ENCODE data around the gene PEX11G.

PEX11G gene

DNA sequence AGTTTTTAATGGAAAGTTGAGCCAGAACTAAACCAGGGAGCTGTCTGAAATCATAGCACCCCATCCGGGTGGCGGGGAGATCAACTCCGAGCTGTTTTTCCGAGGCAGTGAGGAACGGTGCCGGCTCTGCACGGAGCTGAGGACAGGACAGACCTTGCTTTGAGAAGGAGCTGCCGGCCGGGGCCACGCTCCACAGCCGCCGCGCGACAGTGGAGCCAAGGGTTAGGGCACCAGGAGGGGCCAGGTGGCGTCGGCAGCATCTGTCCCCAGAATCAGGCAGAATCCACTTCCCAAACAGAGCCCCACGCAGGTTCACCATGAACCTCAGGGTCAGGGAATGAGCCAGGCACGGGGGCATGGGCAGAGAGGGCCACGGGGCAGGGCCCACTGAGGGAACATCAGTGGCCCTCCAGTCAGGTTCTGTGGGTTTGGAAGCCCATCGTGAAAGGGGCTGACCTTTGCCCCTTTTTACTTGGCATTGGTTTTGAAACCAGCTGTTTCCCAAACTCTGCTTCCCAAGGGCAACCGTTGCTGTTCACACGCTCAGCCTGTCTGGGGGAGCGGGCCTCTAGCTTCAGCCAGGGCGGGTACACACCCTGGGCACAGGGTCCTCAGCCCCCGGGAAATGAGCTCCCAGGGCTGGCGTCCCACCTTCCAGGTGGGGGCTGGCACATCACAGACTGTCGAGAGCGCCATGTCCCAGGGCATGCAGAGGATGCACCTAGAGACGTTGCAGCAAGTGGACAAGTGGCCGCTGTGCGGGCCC, 18.1 kb downstream of the PEX11G start:
- Histone ChIP-seq H3K9me3 (ENCODE audit: insufficient read depth, low read depth, low read length) (no peaks in the 10 kb centered on the region), H3K27ac (ENCODE audit: low read length) (no peak overlapping the region), H3K36me3 (ENCODE audit: insufficient read depth, low read depth, low read length) (peaks cover 16% of the 10 kb centered on the region), H3K27me3 (ENCODE audit: insufficient read depth, low read length) (no peaks in the 10 kb centered on the region), H3K4me3 (ENCODE audit: low read length) (no peak overlapping the region), H3K4me1 (ENCODE audit: insufficient read depth, low read length) (no peaks in the 10 kb centered on the region), H3K9ac (ENCODE audit: low read depth, low read length) (no peak overlapping the region)

DNA sequence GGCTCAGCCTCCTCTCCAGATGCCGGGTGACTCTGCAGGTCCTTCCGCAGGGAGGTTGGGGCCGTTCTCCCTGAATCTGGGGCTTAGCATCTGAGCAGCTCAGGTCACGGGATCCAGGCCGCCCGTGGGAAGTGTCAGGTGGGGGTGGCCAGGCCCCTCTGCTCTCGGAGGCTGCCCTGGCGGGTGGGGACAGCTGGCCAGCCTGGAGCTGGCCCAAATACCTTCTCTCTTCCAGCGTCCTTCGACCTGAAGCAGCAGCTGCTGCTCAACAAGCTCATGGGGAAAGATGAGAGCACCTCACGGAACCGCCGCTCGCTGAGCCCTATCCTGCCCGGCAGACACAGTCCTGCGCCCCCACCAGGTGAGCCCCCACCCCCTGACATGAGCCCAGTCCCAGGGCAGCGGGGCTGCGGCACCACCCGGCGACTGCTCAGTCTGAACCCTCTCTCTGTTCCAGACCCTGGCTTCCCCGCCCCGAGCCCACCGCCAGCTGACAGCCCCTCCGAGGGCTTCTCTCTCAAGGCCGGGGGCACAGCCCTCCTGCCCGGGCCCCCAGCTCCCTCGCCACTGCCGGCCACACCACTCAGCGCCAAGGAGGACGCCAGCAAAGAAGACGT, 19.1 kb downstream of the PEX11G start:
- no peak overlapping the region for H3K9ac ChIP-seq (ENCODE audit: low read depth, low read length)
- peaks cover 16% of the 10 kb centered on the region for H3K36me3 ChIP-seq (ENCODE audit: insufficient read depth, low read depth, low read length)
- H3K4me1 ChIP-seq (ENCODE audit: insufficient read depth, low read length), result no peaks in the 10 kb centered on the region
- no peak overlapping the region for H3K27ac ChIP-seq (ENCODE audit: low read length)
- H3K9me3 ChIP-seq (ENCODE audit: insufficient read depth, low read depth, low read length), result no peaks in the 10 kb centered on the region
- no peak overlapping the region for H3K4me3 ChIP-seq (ENCODE audit: low read length)
- no peaks in the 10 kb centered on the region for H3K27me3 ChIP-seq (ENCODE audit: insufficient read depth, low read length)

DNA sequence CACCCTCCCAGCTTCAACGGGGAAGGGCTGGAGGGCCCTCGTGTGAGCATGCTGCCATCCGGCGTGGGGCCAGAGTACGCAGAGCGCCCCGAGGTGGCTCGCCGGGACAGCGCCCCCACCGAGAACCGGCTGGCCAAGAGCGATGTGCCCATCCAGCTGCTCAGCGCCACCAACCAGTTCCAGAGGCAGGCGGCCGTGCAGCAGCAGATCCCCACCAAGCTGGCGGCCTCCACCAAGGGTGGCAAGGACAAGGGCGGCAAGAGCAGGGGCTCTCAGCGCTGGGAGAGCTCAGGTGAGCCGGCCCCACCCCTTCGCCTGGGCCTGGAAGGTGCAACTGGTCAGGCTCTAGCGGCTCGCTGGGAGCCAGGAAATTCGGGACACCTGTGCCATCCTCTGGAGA, 20.0 kb downstream of the PEX11G start:
- no peaks in the 10 kb centered on the region for H3K4me1 ChIP-seq (ENCODE audit: insufficient read depth, low read length)
- no peak overlapping the region for H3K4me3 ChIP-seq (ENCODE audit: low read length)
- H3K36me3 ChIP-seq (ENCODE audit: insufficient read depth, low read depth, low read length), result peaks cover 22% of the 10 kb centered on the region
- no peak overlapping the region for H3K27ac ChIP-seq (ENCODE audit: low read length)
- no peaks in the 10 kb centered on the region for H3K9me3 ChIP-seq (ENCODE audit: insufficient read depth, low read depth, low read length)
- H3K27me3 ChIP-seq (ENCODE audit: insufficient read depth, low read length), result no peaks in the 10 kb centered on the region
- H3K9ac ChIP-seq (ENCODE audit: low read depth, low read length), result no peak overlapping the region

DNA sequence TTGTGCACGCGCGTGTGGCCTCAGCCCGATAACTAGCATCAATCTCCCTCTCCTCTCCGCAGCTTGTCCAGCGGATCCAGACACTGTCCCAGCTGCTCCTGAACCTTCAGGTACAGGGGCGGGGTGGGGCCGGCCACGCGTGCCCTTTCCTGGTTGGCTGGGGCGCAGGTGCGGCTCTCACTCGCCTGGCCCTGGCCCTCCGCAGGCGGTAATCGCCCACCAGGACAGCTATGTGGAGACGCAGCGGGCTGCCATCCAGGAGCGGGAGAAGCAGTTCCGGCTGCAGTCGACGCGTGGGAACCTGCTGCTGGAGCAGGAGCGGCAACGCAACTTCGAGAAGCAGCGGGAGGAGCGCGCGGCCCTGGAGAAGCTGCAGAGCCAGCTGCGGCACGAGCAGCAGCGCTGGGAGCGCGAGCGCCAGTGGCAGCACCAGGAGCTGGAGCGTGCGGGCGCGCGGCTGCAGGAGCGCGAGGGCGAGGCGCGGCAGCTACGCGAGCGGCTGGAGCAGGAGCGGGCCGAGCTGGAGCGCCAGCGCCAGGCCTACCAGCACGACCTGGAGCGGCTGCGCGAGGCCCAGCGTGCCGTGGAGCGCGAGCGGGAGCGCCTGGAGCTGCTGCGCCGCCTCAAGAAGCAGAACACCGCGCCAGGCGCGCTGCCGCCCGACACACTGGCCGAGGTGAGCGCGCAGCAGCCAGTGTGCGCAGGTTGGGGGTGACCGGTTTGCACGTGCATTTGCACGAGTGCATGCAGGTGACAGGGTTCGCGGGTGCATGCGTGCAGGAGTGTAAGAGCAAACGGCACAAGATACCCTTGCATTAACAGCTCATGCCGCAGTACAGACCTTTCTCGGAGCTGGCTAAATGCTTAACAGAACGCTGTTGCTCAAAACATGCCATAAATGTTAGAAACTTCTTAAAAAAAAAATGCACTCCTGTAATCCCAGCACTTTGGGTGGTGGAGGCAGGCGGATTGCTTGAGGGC, 21.5 kb downstream of the PEX11G start:
- Histone ChIP-seq H3K36me3 (ENCODE audit: insufficient read depth, low read depth, low read length) (peaks cover 33% of the 10 kb centered on the region), H3K9ac (ENCODE audit: low read depth, low read length) (no peak overlapping the region), H3K4me3 (ENCODE audit: low read length) (no peak overlapping the region), H3K27me3 (ENCODE audit: insufficient read depth, low read length) (no peaks in the 10 kb centered on the region), H3K27ac (ENCODE audit: low read length) (no peak overlapping the region), H3K9me3 (ENCODE audit: insufficient read depth, low read depth, low read length) (no peaks in the 10 kb centered on the region), H3K4me1 (ENCODE audit: insufficient read depth, low read length) (no peaks in the 10 kb centered on the region)

DNA sequence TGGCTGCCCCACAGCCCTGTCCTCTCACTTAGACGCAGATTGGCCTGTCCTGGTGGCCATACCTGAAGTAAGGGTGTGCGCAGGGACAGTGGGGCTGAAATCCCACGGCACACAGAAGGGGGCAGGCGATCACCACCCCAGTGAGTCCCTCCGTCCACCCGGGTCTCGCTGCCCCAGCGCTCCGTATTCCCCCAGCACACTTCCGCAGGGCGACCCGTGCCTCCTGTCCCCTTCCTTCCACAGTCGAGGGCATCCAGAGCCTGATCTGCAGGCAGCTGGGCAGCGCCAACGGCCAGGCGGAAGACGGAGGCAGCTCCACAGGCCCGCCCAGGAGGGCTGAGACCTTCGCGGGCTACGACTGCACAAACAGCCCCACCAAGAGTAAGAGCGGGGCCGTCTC, 25.3 kb downstream of the PEX11G start:
- Histone ChIP-seq H3K9me3 (ENCODE audit: insufficient read depth, low read depth, low read length) (no peaks in the 10 kb centered on the region), H3K4me1 (ENCODE audit: insufficient read depth, low read length) (no peaks in the 10 kb centered on the region), H3K4me3 (ENCODE audit: low read length) (no peak overlapping the region), H3K27ac (ENCODE audit: low read length) (no peak overlapping the region), H3K9ac (ENCODE audit: low read depth, low read length) (no peak overlapping the region), H3K36me3 (ENCODE audit: insufficient read depth, low read depth, low read length) (peaks cover 48% of the 10 kb centered on the region), H3K27me3 (ENCODE audit: insufficient read depth, low read length) (no peaks in the 10 kb centered on the region)

DNA sequence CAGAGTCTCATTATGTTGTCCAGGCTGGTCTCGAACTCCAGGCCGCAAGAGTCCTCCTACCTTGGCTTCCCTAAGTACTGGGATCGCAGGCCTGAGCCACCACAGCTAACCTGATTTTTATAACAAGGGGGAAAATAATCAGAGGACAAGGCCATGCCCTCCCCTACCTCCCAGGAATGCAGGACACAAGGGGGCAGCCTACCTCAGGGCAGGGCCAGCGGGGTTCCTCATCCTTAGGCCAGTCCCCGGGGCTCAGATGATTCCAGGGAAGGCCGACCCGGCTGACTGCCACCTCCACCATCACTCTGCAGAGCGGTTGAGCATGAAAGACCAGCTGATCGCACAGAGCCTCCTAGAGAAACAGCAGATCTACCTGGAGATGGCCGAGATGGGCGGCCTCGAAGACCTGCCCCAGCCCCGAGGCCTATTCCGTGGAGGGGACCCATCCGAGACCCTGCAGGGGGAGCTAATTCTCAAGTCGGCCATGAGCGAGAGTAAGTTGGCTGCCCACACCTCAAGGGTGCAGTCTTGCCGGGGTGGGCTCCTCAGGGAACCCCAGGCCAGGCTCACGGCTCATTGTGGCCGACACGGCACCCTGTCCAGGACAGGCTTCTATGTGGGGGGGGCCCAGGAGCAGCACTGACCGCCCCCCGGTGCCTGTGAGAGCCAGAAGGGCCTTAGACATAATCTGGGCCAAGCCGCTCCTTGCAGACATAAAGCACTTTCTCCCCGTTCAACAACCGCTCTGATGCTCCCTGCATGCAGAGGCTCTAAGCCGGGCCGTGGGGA, 26.8 kb downstream of the PEX11G start:
- H3K9ac ChIP-seq (ENCODE audit: low read depth, low read length), result no peak overlapping the region
- H3K36me3 ChIP-seq (ENCODE audit: insufficient read depth, low read depth, low read length), result peaks cover 50% of the 10 kb centered on the region
- no peaks in the 10 kb centered on the region for H3K9me3 ChIP-seq (ENCODE audit: insufficient read depth, low read depth, low read length)
- no peaks in the 10 kb centered on the region for H3K27me3 ChIP-seq (ENCODE audit: insufficient read depth, low read length)
- H3K4me1 ChIP-seq (ENCODE audit: insufficient read depth, low read length), result no peaks in the 10 kb centered on the region
- H3K27ac ChIP-seq (ENCODE audit: low read length), result no peak overlapping the region
- no peak overlapping the region for H3K4me3 ChIP-seq (ENCODE audit: low read length)

DNA sequence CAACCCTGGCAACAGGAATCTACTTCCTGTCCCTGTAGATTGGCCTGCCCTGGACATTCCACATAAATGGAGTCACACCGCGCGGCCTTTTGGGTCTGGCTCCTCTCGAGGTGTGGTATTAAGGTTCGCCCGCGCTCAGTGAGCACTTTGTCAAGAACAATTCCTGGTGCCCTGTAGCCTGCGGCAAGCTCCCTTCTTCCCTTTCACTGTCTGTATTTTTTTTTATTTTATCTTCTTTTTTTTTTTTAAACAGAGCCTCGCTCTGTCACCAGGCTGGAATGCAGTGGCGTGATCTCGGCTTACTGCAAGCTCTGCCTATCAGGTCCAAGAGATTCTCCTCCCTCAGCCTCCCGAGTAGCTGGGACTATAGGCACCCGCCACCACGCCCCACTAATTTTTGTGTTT, 28.3 kb downstream of the PEX11G start:
- Histone ChIP-seq H3K36me3 (ENCODE audit: insufficient read depth, low read depth, low read length) (peaks cover 65% of the 10 kb centered on the region), H3K9ac (ENCODE audit: low read depth, low read length) (no peak overlapping the region), H3K9me3 (ENCODE audit: insufficient read depth, low read depth, low read length) (no peaks in the 10 kb centered on the region), H3K4me1 (ENCODE audit: insufficient read depth, low read length) (no peaks in the 10 kb centered on the region), H3K4me3 (ENCODE audit: low read length) (no peak overlapping the region), H3K27me3 (ENCODE audit: insufficient read depth, low read length) (no peaks in the 10 kb centered on the region), H3K27ac (ENCODE audit: low read length) (no peak overlapping the region)

DNA sequence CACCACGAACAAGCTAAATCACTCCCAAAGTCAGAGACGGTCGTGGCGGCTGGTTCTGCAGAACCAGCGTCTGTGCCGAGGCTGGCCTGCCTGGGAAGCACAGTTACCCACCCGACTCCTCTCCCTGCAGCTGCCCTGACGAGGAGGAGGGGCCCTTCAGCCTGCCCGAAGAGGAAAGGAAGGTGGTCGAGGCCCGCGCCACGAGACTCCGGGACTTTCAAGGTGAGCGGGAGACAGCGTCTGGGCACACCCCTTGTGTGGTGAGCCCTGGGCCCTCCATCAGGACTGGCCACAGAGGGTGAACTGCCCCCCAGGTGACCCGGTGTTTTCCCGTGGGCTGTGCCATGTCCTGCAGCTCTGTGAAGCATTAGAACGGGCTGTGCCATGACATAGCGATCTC, 29.1 kb downstream of the PEX11G start:
- Histone ChIP-seq H3K4me1 (ENCODE audit: insufficient read depth, low read length) (no peaks in the 10 kb centered on the region), H3K27ac (ENCODE audit: low read length) (no peak overlapping the region), H3K9me3 (ENCODE audit: insufficient read depth, low read depth, low read length) (no peaks in the 10 kb centered on the region), H3K27me3 (ENCODE audit: insufficient read depth, low read length) (no peaks in the 10 kb centered on the region), H3K4me3 (ENCODE audit: low read length) (no peak overlapping the region), H3K36me3 (ENCODE audit: insufficient read depth, low read depth, low read length) (peaks cover 70% of the 10 kb centered on the region), H3K9ac (ENCODE audit: low read depth, low read length) (no peak overlapping the region)

DNA sequence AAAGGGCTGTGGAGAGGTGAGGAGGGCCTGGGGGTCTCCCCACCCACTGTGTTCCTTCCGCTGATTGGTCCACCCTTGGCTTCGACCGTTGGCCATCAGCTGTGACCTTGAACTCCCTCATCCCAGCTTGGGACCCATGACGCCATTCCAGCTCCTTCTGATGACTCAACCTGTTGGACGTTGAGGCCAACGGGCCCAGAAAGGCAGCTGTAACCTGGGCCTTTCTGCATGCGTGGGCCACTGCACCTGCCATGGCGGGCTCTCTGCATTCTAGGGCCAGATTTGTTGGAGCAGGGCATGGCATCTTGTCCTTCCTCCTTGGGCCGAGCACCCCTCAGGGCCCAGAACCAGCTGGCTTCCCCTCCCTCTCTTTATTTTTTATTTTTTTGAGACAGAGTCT, 30.2 kb downstream of the PEX11G start:
- no peaks in the 10 kb centered on the region for H3K4me1 ChIP-seq (ENCODE audit: insufficient read depth, low read length)
- H3K36me3 ChIP-seq (ENCODE audit: insufficient read depth, low read depth, low read length), result peaks cover 75% of the 10 kb centered on the region
- no peak overlapping the region for H3K27ac ChIP-seq (ENCODE audit: low read length)
- H3K27me3 ChIP-seq (ENCODE audit: insufficient read depth, low read length), result no peaks in the 10 kb centered on the region
- no peak overlapping the region for H3K9ac ChIP-seq (ENCODE audit: low read depth, low read length)
- H3K4me3 ChIP-seq (ENCODE audit: low read length), result no peak overlapping the region
- H3K9me3 ChIP-seq (ENCODE audit: insufficient read depth, low read depth, low read length), result peaks cover 2% of the 10 kb centered on the region; the same call in 1 of the 2 replicates

DNA sequence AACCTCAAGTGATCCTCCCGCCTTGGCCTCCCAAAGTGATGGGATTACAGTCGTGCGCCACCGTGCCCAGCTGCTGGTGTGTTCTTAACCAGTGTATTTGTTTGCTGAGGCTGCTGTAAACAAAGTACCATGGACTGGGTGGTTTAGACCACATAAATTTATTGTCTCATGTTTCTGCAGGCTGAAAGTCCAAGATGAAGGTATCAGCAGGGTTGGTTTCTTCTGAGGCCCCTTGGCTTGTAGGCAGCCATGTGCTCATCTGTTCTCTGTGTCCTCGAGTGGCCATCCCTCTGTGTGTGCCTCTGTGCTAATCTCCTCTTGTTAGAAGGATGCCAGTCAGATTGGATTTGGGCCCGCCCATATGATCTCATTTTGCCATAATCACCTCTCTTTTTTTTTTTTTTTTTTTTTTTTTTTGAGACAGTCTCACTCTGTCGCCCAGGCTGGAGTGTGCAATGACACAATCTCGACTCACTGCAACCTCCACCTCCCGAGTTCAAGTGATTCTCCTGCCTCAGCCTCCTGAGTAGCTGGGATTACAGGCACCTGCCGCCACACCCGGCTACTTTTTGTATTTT, 31.8 kb downstream of the PEX11G start:
- Histone ChIP-seq H3K9ac (ENCODE audit: low read depth, low read length) (no peak overlapping the region), H3K36me3 (ENCODE audit: insufficient read depth, low read depth, low read length) (peaks cover 72% of the 10 kb centered on the region), H3K4me3 (ENCODE audit: low read length) (no peak overlapping the region), H3K27me3 (ENCODE audit: insufficient read depth, low read length) (no peaks in the 10 kb centered on the region), H3K9me3 (ENCODE audit: insufficient read depth, low read depth, low read length) (peaks cover 7% of the 10 kb centered on the region; the same call in 1 of the 2 replicates), H3K27ac (ENCODE audit: low read length) (no peak overlapping the region), H3K4me1 (ENCODE audit: insufficient read depth, low read length) (no peaks in the 10 kb centered on the region)

Measured in iPS-20b (cell line).